ENCODE results near the gene GRID1.
"Not testable (repeated sequence)": the region's sequence is repeated elsewhere in the genome, so short reads cannot be mapped to it uniquely, and the experiment has no call there.

Gene GRID1

DNA sequence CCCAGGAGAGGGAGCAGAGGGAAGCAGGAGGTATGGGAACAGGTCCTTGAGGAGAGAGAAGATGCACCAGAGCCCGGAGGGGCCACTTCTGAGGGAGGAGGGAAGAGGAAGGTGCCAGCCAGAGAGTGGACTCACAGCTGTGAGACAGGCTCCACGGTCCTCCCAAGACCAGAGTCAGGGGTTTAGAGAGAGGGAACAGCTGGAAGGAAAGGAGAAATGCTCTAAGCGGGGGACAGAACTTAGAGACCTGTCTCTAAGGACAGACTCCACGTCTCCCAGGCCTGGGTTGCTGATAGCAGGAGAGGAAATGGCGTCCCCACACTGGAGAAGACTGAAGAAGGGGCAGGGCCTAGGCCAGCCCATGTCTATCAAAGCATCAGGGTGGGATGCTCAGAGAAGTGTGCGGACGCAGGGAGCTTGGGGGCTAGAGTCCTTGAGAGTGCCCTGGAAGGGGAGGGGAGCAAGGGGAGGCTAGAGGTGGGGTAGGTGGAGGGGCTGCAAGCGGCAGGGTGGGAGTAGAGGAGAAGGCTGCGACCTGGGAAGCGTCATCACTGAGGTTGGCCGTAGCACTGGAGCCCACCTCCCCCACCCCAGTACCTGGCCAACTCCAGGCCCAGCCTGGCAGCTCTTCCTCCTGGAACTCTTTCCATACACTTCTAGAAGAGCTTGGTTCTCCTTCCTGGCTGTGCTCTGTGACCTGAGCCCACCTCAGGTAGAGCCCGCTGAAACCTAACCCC is 25.6 kb upstream of the GRID1 start:
- no peak overlapping the region for H3K4me3 ChIP-seq (ENCODE audit: low read length in 2 of 2)
- peaks cover 8% of the 10 kb centered on the region in 2 donors for H3K27me3 ChIP-seq (ENCODE audit: control insufficient read depth in 2 of 2, insufficient read depth in 2 of 2, low read length in 2 of 2)
- H3K9me3 ChIP-seq (ENCODE audit: control insufficient read depth in 2 of 2, low read length in 2 of 2): no peaks in the 10 kb centered on the region
- no peaks in the 10 kb centered on the region for H3K36me3 ChIP-seq (ENCODE audit: control insufficient read depth in 2 of 2, insufficient read depth in 2 of 2, low read length in 2 of 2)
- H3K4me1 ChIP-seq (ENCODE audit: control insufficient read depth in 2 of 2, insufficient read depth in 2 of 2, low read length in 2 of 2): peaks cover 0 to 6% of the 10 kb centered on the region in 2 donors
- H3K9ac ChIP-seq (ENCODE audit: low read depth in 1 of 2, low read length in 2 of 2): no peak overlapping the region
- no peak overlapping the region for H3K27ac ChIP-seq (ENCODE audit: low read depth in 2 of 2, low read length in 2 of 2)

DNA sequence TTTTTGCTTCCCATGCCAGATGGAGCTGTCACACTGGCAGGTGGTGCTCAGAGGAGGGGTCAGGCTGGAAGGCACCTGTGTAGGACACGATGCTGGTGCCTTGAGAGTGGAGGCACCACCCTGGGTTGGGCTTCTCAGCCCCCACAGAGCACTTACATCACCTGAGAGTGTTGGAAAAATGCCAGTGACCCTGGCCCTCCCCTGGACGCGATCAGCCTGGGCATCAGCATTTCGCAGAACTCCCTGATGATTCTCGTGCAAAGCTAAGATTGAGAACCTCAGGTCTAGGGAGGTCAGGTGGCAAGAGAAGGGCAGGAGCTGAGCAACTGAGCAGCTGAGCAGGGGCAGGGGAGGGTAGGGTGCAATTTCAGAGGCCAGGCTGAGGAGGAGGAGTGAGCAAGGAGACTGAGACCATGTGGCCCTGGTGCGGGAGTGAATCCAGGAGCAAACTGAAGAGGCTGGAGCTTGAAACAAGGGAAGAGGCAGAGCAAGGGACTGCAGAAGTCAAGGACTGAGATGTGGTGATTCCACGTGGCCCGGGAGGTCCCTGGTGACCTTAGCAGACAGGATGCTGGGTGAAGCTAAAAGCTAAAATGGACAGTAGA is 24.7 kb upstream of the GRID1 start:
- H3K27ac ChIP-seq (ENCODE audit: low read depth in 2 of 2, low read length in 2 of 2): no peak overlapping the region
- H3K36me3 ChIP-seq (ENCODE audit: control insufficient read depth in 2 of 2, insufficient read depth in 2 of 2, low read length in 2 of 2): no peaks in the 10 kb centered on the region
- peaks cover 0 to 6% of the 10 kb centered on the region in 2 donors for H3K4me1 ChIP-seq (ENCODE audit: control insufficient read depth in 2 of 2, insufficient read depth in 2 of 2, low read length in 2 of 2)
- peaks cover 8 to 9% of the 10 kb centered on the region in 2 donors for H3K27me3 ChIP-seq (ENCODE audit: control insufficient read depth in 2 of 2, insufficient read depth in 2 of 2, low read length in 2 of 2)
- no peak overlapping the region for H3K4me3 ChIP-seq (ENCODE audit: low read length in 2 of 2)
- no peaks in the 10 kb centered on the region for H3K9me3 ChIP-seq (ENCODE audit: control insufficient read depth in 2 of 2, low read length in 2 of 2)
- no peak overlapping the region for H3K9ac ChIP-seq (ENCODE audit: low read depth in 1 of 2, low read length in 2 of 2)

DNA sequence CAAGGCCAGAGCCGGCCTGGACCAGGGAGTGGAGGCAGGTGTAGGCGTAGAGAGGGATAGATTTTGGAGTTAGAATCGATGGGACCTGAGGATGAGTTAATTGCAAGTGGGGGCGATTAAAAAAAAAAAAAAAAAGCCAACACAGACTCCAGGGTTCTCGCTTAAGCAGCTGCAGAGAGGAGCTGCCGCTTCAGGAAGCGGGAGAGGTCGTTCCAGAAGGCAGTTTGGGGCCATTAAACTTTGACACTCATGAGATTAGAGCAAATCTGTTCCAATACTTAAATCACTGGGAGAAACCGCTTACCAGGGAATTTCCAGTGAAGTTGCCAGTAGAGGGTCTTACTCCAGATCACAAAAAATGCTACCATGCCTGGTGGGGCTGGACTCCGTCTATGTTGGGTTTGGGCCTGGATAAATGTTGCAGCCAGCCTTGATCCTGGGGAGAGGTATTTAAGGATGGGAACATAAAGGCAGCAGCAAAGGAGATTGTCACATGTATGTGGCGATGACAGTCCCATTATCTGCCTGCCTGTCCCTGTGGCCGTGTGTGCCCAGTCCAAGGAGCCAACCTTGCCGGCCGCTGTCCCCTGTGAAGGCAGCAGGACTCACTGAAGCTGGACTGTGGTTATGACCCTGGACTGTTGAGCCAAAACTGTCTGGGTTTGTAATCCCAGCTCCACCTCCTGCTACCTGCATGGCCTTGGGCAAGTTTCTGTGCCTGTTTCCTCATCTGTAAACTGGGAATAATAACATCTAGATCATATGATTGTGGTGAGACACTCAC is 23.9 kb upstream of the GRID1 start:
- Histone ChIP-seq H3K9ac (ENCODE audit: low read depth in 1 of 2, low read length in 2 of 2) (no peak overlapping the region), H3K27ac (ENCODE audit: low read depth in 2 of 2, low read length in 2 of 2) (no peak overlapping the region), H3K9me3 (ENCODE audit: control insufficient read depth in 2 of 2, low read length in 2 of 2) (no peaks in the 10 kb centered on the region), H3K27me3 (ENCODE audit: control insufficient read depth in 2 of 2, insufficient read depth in 2 of 2, low read length in 2 of 2) (peaks cover 8 to 13% of the 10 kb centered on the region in 2 donors), H3K36me3 (ENCODE audit: control insufficient read depth in 2 of 2, insufficient read depth in 2 of 2, low read length in 2 of 2) (no peaks in the 10 kb centered on the region), H3K4me1 (ENCODE audit: control insufficient read depth in 2 of 2, insufficient read depth in 2 of 2, low read length in 2 of 2) (peaks cover 0 to 6% of the 10 kb centered on the region in 2 donors), H3K4me3 (ENCODE audit: low read length in 2 of 2) (no peak overlapping the region)

DNA sequence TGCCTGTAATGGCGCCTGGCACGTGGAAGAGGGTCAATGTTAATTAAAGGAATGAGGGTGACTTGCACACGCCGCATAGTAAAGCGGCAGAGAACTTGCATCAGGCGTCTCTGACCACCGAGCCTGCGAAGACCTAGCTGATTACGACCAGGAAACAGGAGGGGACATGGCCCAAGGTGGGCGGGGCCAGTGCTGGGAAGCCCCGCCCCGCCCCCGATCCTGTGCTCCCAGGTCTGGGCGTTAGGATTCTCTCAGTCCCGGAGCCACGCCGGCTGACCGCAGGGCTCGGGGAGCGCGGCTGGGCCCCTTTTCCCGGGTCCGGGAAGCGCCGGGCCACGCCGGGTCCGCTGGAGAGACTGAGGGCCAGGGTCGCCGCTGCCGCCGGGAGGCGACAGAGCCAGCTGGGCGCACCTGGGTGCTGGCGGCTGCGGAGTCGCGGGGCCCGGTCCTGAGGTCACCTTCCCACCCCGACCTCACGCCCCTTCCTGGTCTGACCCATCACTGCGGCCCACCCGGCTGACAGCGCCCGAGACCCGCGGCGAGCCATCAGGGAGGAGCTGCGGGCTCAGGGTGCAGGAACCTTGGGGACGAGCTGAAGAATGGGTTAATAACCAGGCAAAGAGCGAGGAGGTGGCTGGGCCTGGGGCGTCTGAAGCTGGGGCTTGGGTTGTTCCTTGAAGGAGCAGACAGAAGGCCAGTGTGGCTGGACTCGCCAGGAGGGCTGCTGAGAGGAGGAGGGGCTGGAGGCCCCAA is 23.0 kb upstream of the GRID1 start:
- Histone ChIP-seq H3K9ac (ENCODE audit: low read depth in 1 of 2, low read length in 2 of 2) (peak overlapping the region in 1 of 2 donors; percentile 29), H3K27ac (ENCODE audit: low read depth in 2 of 2, low read length in 2 of 2) (no peak overlapping the region), H3K9me3 (ENCODE audit: control insufficient read depth in 2 of 2, low read length in 2 of 2) (no peaks in the 10 kb centered on the region), H3K36me3 (ENCODE audit: control insufficient read depth in 2 of 2, insufficient read depth in 2 of 2, low read length in 2 of 2) (no peaks in the 10 kb centered on the region), H3K4me1 (ENCODE audit: control insufficient read depth in 2 of 2, insufficient read depth in 2 of 2, low read length in 2 of 2) (peaks cover 0 to 6% of the 10 kb centered on the region in 2 donors), H3K4me3 (ENCODE audit: low read length in 2 of 2) (peak overlapping the region; percentile 53 to 62), H3K27me3 (ENCODE audit: control insufficient read depth in 2 of 2, insufficient read depth in 2 of 2, low read length in 2 of 2) (peaks cover 8 to 13% of the 10 kb centered on the region in 2 donors)

DNA sequence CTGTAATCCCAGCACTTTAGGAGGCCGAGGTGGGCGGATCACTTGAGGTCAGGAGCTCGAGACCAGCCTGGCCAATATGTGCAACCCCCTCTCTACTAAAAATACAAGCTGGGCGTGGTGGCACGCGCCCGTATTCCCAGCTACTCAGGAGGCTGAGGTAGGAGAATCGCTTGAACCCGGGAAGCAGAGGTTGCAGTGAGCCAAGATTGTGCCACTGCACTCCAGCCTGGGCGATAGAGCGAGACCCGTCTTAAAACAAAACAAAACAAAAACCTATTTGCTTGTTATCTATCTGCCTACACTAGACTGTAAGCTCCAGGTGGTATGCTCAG is 22.5 kb upstream of the GRID1 start:
- Histone ChIP-seq H3K27me3 (ENCODE audit: control insufficient read depth in 2 of 2, insufficient read depth in 2 of 2, low read length in 2 of 2) (peaks cover 8 to 13% of the 10 kb centered on the region in 2 donors), H3K4me3 (ENCODE audit: low read length in 2 of 2) (peak overlapping the region; percentile 53 to 62)
- H3K27ac ChIP-seq (ENCODE audit: low read depth in 2 of 2, low read length in 2 of 2): not testable (repeated sequence)

DNA sequence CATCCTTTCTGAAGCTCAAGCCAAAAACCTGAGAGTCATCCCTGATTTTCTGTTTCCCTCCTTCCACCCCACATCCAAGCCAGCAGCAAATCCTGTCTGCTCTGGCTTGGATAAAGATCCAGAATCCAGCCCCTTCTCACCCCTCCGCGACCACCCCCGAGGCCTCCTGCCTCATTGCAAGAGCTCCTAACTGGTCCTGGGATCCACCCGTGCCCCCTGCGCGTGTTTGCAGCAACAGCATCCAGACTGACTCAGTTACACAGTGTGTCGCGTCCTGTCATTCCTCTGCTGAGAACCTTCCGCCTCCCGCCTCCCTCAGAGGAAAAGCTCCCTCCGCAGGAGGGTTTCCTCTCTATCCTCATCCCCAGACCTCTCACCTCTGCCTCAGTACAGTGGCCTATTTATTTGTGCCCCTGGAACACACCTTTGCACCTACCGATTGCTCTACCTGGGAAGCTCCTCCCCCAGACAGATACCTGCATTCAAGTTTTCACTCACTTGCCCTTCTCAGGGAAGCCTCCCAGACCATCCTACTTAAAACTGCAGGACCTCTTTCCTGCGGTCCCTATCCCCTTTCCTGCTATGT is 21.6 kb upstream of the GRID1 start:
- Histone ChIP-seq H3K4me1 (ENCODE audit: control insufficient read depth in 2 of 2, insufficient read depth in 2 of 2, low read length in 2 of 2) (peaks cover 0 to 6% of the 10 kb centered on the region in 2 donors), H3K27ac (ENCODE audit: low read depth in 2 of 2, low read length in 2 of 2) (no peak overlapping the region), H3K36me3 (ENCODE audit: control insufficient read depth in 2 of 2, insufficient read depth in 2 of 2, low read length in 2 of 2) (no peaks in the 10 kb centered on the region), H3K4me3 (ENCODE audit: low read length in 2 of 2) (no peak overlapping the region), H3K9ac (ENCODE audit: low read depth in 1 of 2, low read length in 2 of 2) (no peak overlapping the region), H3K9me3 (ENCODE audit: control insufficient read depth in 2 of 2, low read length in 2 of 2) (no peaks in the 10 kb centered on the region), H3K27me3 (ENCODE audit: control insufficient read depth in 2 of 2, insufficient read depth in 2 of 2, low read length in 2 of 2) (peaks cover 8 to 13% of the 10 kb centered on the region in 2 donors)

More for the DNA sequence above, 22.5 kb upstream of the GRID1 start:
- peak overlapping the region in 1 of 2 donors; percentile 18 for H3K9ac ChIP-seq (ENCODE audit: low read depth in 1 of 2, low read length in 2 of 2)
- H3K36me3 ChIP-seq (ENCODE audit: control insufficient read depth in 2 of 2, insufficient read depth in 2 of 2, low read length in 2 of 2); H3K4me1 ChIP-seq (ENCODE audit: control insufficient read depth in 2 of 2, insufficient read depth in 2 of 2, low read length in 2 of 2); H3K9me3 ChIP-seq (ENCODE audit: control insufficient read depth in 2 of 2, low read length in 2 of 2): not testable (repeated sequence)

DNA sequence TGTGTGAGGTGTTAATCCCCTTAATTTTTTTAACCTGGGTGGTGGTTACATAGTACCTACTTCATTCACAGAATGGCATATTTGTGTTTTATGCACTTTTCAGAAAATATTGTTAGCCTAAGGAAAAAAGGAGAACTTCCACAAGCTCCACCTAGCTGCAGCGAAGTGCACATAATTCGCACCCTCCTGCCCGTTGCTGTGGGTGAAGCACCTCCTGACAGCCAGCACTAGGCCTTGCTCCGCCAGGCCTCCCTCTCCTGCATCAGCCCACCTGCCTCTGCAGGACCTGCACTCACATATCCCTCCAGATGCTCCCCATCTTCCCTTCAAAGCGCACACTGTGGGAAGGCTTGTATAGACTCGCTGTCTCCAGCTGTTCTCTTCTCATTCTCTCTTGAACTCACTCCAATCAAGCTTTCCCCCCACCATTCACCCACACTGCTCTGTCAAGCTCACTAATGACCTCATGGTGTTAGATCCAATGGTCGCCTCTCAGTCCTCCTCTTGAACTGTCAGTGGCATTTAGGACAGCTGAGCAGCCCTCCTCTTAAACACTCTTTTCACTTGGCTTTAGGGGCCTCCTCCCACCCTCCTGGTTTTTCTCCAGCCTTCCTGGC is 20.7 kb upstream of the GRID1 start:
- Histone ChIP-seq H3K27ac (ENCODE audit: low read depth in 2 of 2, low read length in 2 of 2) (no peak overlapping the region), H3K36me3 (ENCODE audit: control insufficient read depth in 2 of 2, insufficient read depth in 2 of 2, low read length in 2 of 2) (no peaks in the 10 kb centered on the region), H3K4me1 (ENCODE audit: control insufficient read depth in 2 of 2, insufficient read depth in 2 of 2, low read length in 2 of 2) (peaks cover 0 to 6% of the 10 kb centered on the region in 2 donors), H3K4me3 (ENCODE audit: low read length in 2 of 2) (no peak overlapping the region), H3K27me3 (ENCODE audit: control insufficient read depth in 2 of 2, insufficient read depth in 2 of 2, low read length in 2 of 2) (peaks cover 8 to 13% of the 10 kb centered on the region in 2 donors), H3K9ac (ENCODE audit: low read depth in 1 of 2, low read length in 2 of 2) (no peak overlapping the region), H3K9me3 (ENCODE audit: control insufficient read depth in 2 of 2, low read length in 2 of 2) (no peaks in the 10 kb centered on the region)

DNA sequence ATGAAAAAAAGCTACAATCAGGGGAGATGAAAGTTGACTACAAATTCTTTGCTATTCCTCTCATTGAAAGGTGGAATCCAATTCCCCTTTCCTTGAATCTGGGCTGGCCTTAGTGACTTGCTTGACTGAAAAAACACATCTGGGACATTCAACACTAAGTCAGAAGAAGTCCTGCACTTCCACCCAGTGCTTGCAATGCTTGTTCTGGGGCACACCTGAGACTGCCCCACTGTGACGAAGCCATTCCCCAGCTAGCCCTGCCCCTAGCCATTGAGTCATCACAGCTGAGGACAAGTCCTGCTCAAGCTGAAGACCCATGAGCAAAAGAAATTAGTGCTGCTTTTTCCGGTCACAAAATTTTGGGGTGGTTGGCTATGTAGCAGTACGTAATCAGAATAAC is 19.2 kb upstream of the GRID1 start:
- Histone ChIP-seq H3K9ac (ENCODE audit: low read depth in 1 of 2, low read length in 2 of 2) (no peak overlapping the region), H3K27me3 (ENCODE audit: control insufficient read depth in 2 of 2, insufficient read depth in 2 of 2, low read length in 2 of 2) (peaks cover 8 to 14% of the 10 kb centered on the region in 2 donors), H3K4me1 (ENCODE audit: control insufficient read depth in 2 of 2, insufficient read depth in 2 of 2, low read length in 2 of 2) (peaks cover 0 to 6% of the 10 kb centered on the region in 2 donors), H3K27ac (ENCODE audit: low read depth in 2 of 2, low read length in 2 of 2) (no peak overlapping the region), H3K36me3 (ENCODE audit: control insufficient read depth in 2 of 2, insufficient read depth in 2 of 2, low read length in 2 of 2) (no peaks in the 10 kb centered on the region), H3K9me3 (ENCODE audit: control insufficient read depth in 2 of 2, low read length in 2 of 2) (no peaks in the 10 kb centered on the region), H3K4me3 (ENCODE audit: low read length in 2 of 2) (no peak overlapping the region)

DNA sequence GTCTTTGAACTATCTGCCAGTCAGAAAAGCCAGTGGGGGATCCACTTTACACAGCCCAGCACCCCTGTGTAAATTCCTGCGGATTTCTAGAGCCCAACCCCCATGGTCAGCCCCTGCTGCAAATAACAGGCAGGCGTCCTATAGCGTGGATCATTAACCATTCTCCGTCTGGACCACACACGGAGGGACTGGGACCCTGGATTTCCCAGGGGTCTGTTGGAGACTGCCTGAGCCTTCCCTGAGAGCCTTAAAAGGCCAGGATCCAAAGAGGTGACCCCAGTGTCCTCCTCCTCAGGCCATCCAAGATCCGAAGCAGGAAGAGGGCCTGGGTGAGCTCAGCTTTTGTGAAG is 11.2 kb upstream of the GRID1 start:
- Histone ChIP-seq H3K9me3 (ENCODE audit: control insufficient read depth in 2 of 2, low read length in 2 of 2) (no peaks in the 10 kb centered on the region), H3K27ac (ENCODE audit: low read depth in 2 of 2, low read length in 2 of 2) (no peak overlapping the region), H3K36me3 (ENCODE audit: control insufficient read depth in 2 of 2, insufficient read depth in 2 of 2, low read length in 2 of 2) (no peaks in the 10 kb centered on the region), H3K27me3 (ENCODE audit: control insufficient read depth in 2 of 2, insufficient read depth in 2 of 2, low read length in 2 of 2) (peaks cover 0 to 13% of the 10 kb centered on the region in 2 donors), H3K9ac (ENCODE audit: low read depth in 1 of 2, low read length in 2 of 2) (no peak overlapping the region), H3K4me3 (ENCODE audit: low read length in 2 of 2) (no peak overlapping the region), H3K4me1 (ENCODE audit: control insufficient read depth in 2 of 2, insufficient read depth in 2 of 2, low read length in 2 of 2) (peaks cover 0 to 4% of the 10 kb centered on the region in 2 donors)
